HG03060 (cell line): ENCODE results near the gene LEP.
"Not testable (repeated sequence)": the region's sequence is repeated elsewhere in the genome, so short reads cannot be mapped to it uniquely, and the experiment has no call there.

Experiments used
- ATAC-seq: cut with Tn5 transposase; IDR thresholded peaks from one replicate; pipeline ENCODE4 v1.9.1; 2021; ENCODE audit warnings: low read depth, moderate number of reproducible peaks; ENCODE audit not compliant: unreplicated experiment

LEP gene

GRCh38 chr7:128210590-128211570 lies 30.2 kb upstream of the LEP start:
- ATAC-seq = no peak

- ATAC-seq = no peak
These were observed 29.5 kb upstream of the LEP start for GRCh38 chr7:128211626-128212025.

GRCh38 chr7:128214463-128214862 lies 26.6 kb upstream of the LEP start:
- no peak for ATAC-seq

GRCh38 chr7:128215281-128215680 lies 25.8 kb upstream of the LEP start:
- ATAC-seq = no peak

GRCh38 chr7:128215739-128216138 lies 25.3 kb upstream of the LEP start:
- no peak for ATAC-seq

- ATAC-seq = no peak
These were observed 23.9 kb upstream of the LEP start for GRCh38 chr7:128217030-128217805.

- ATAC-seq = no peak
These were observed 23.0 kb upstream of the LEP start for GRCh38 chr7:128217967-128218652.

- ATAC-seq = no peak
These were observed 21.4 kb upstream of the LEP start for GRCh38 chr7:128219636-128220035.

GRCh38 chr7:128221929-128222403 lies 19.1 kb upstream of the LEP start:
- no peak for ATAC-seq

GRCh38 chr7:128226132-128226980 lies 14.7 kb upstream of the LEP start:
- no peak for ATAC-seq

GRCh38 chr7:128227271-128227670 lies 13.8 kb upstream of the LEP start:
- ATAC-seq = no peak

- ATAC-seq = no peak
These were observed 10.1 kb upstream of the LEP start for GRCh38 chr7:128231021-128231420.

GRCh38 chr7:128231677-128232076 lies 9.4 kb upstream of the LEP start:
- no peak for ATAC-seq

GRCh38 chr7:128233471-128233870 lies 7.6 kb upstream of the LEP start:
- ATAC-seq = no peak

- no peak for ATAC-seq
These were observed 6.5 kb upstream of the LEP start for GRCh38 chr7:128234476-128235026.

GRCh38 chr7:128235471-128235870 lies 5.6 kb upstream of the LEP start:
- no peak for ATAC-seq

- ATAC-seq = no peak
These were observed 4.0 kb upstream of the LEP start for GRCh38 chr7:128236924-128237586.

- ATAC-seq = not testable (repeated sequence)
These were observed 1.9 kb upstream of the LEP start for GRCh38 chr7:128239146-128239545.

- ATAC-seq = no peak
These were observed 1.6 kb downstream of the LEP start for GRCh38 chr7:128242661-128243060.
